Keratinocyte (primary cell): Measurements from ENCODE around the gene GMPR2. TPM values are rescaled to one million over a fixed set of nuclear protein-coding genes. Genes with fewer than 3 reads are reported as not detected.

Experiments used
- DNase-seq: peaks from one replicate; pipeline ENCODE4 v3.0.0-alpha.2; 2011; ENCODE audit warnings: low read depth, missing footprints, low spot score
- FAIRE-seq: peaks from 2 replicates; lab custom pipeline; 2011; peaks lifted over from hg19 to GRCh38; lab: Jason Lieb, UNC
- H2AFZ ChIP-seq: 2 replicates; pipeline ENCODE4 v1.6.0; 2012; ENCODE audit warnings: low read length, control low read depth, inconsistent platforms; ENCODE audit not compliant: control insufficient read depth
- H3K27ac ChIP-seq: 2 replicates; pipeline ENCODE4 v1.5.1; 2011; ENCODE audit warnings: low read length; ENCODE audit not compliant: control insufficient read depth, insufficient read depth
- H3K27me3 ChIP-seq: 3 replicates; pipeline ENCODE4 v1.6.0; 2011; ENCODE audit warnings: low read length; ENCODE audit not compliant: control insufficient read depth, insufficient read depth; ENCODE audit errors: extremely low read depth
- H3K36me3 ChIP-seq, 2 experiments: 2 replicates in 1 of 2; 3 replicates in 1 of 2; pipeline ENCODE4 v1.5.1; 2011; ENCODE audit warnings: low read length in 2 of 2, mild to moderate bottlenecking in 1 of 2; ENCODE audit not compliant: control insufficient read depth in 2 of 2, insufficient read depth in 2 of 2; ENCODE audit errors: extremely low read depth in 1 of 2
- H3K4me1 ChIP-seq: 3 replicates; pipeline ENCODE4 v1.5.1; 2011; ENCODE audit warnings: low read length; ENCODE audit not compliant: control insufficient read depth, insufficient read depth; ENCODE audit errors: extremely low read depth
- H3K4me2 ChIP-seq: 3 replicates; pipeline ENCODE4 v1.6.0; 2011; ENCODE audit warnings: low read depth, low read length; ENCODE audit not compliant: control insufficient read depth, insufficient read depth; ENCODE audit errors: extremely low read depth
- H3K4me3 ChIP-seq, 3 experiments: fragments of 200-600 bp in 1 of 3; sonication (generic) in 1 of 3; 2 replicates in 2 of 3; 3 replicates in 1 of 3; pipeline ENCODE4 v1.5.1; 2011 to 2016; ENCODE audit warnings: low read length in 3 of 3, mild to moderate bottlenecking in 3 of 3, control low read depth in 2 of 3, inconsistent platforms in 1 of 3, low read depth in 1 of 3, mixed read lengths in 1 of 3, mixed run types in 1 of 3, moderate library complexity in 1 of 3; ENCODE audit not compliant: control insufficient read depth in 2 of 3, insufficient read depth in 2 of 3; ENCODE audit errors: extremely low read depth in 1 of 3
- H3K79me2 ChIP-seq: 2 replicates; pipeline ENCODE4 v1.6.0; 2012; ENCODE audit warnings: low read length; ENCODE audit not compliant: control insufficient read depth, insufficient read depth
- H3K9ac ChIP-seq: 3 replicates; pipeline ENCODE4 v1.6.0; 2011; ENCODE audit warnings: low read length; ENCODE audit not compliant: control insufficient read depth, insufficient read depth; ENCODE audit errors: extremely low read depth
- H3K9me1 ChIP-seq: 3 replicates; pipeline ENCODE4 v1.6.0; 2011; ENCODE audit warnings: low read length; ENCODE audit not compliant: control insufficient read depth, insufficient read depth; ENCODE audit errors: extremely low read depth
- H3K9me3 ChIP-seq: 2 replicates; pipeline ENCODE4 v1.5.1; 2012; ENCODE audit warnings: low read depth, low read length; ENCODE audit not compliant: control insufficient read depth
- H4K20me1 ChIP-seq: 3 replicates; pipeline ENCODE4 v1.6.0; 2011; ENCODE audit warnings: low read length; ENCODE audit not compliant: control insufficient read depth, insufficient read depth; ENCODE audit errors: extremely low read depth
- EZH2 ChIP-seq: IDR thresholded peaks from one replicate; pipeline ENCODE4 v1.6.1; 2012; ENCODE audit warnings: inconsistent platforms, mild to moderate bottlenecking, low read length, moderate library complexity
- dilution Hi-C: fragments of 300-500 bp; cut with MboI; formaldehyde crosslinking; loops from one replicate; pipeline ENCODE4 v1.7.0; 2020; ENCODE audit warnings: low sequenced_read_pairs; ENCODE audit not compliant: extremely low pct_ligation_motif_present
- polyA plus RNA-seq, 5 experiments: library from polyadenylated mRNA; depleted of rRNA in 3 of 5; stranded (reverse) in 3 of 5; stranded (forward) in 1 of 5; unstranded in 1 of 5; fragments of >200 nt; gene quantifications; 1 replicate in 1 of 5; 2 replicates in 3 of 5; 3 replicates in 1 of 5; pipeline versions ENCODE4 v1.2.1 to v1.2.3, GENCODE V29; 2011 to 2012; ENCODE audit warnings: missing spikeins in 2 of 5, low read depth in 1 of 5, low replicate concordance in 1 of 5
- TF ChIP-seq, protein P1 (sequence below), 3 experiments: IDR thresholded peaks in 1 of 3; conservative IDR thresholded peaks in 1 of 3; optimal IDR thresholded peaks in 1 of 3; 2 replicates in 2 of 3; 3 replicates in 1 of 3; pipeline versions ENCODE3 to v1.5.1; 2011; ENCODE audit warnings: low read length in 3 of 3, mild to moderate bottlenecking in 3 of 3, moderate library complexity in 2 of 3, control low read depth in 1 of 3, inconsistent platforms in 1 of 3; ENCODE audit not compliant: insufficient read depth in 2 of 3; ENCODE audit errors: extremely low read depth in 1 of 3

GMPR2 gene
- polyA plus RNA-seq, 1 donor (not counting 4 experiments of a cell fraction or from before 2014, with no cell fraction given): 84.6 TPM

DNA sequence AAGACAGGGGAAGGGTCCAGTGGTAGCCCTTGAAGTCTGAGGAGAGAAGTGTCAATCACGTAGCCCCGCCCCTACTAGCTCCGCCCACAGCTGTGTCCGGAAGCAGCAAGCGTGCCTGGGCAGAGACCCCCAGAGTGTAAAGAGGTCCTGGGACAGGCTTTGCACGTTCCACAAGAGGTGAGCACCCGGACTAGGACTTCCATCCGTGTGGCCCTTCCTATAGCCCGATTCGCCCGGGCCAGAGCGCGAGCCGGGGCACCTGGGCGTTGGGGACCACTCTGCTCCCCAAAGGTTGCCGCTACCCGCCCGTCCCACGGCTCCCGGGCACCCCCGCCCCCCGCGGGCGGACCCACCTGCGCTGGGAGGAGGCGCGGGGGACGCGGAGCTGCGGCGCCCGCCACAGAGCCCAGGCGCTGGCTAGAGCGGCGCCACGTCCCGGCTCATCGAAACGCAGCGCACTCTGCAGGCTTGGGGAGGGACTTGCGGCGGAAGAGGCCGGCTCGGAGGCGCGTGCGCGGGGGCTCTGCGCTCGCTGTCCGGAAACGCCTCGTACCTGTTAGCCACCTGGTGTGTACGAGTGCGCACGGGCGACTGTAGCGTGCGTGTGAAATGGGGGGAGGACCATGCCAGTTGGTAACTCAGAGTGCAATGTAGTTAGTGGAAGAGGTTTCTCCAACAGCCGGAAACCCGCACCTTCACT is 38.6 kb downstream of the GMPR2 start, which contains the start of gene RABGGTA:
Gene RABGGTA, minus strand, starts transcription at position 464 of the 700 bp plus-strand sequence. CDS start 482 bp downstream, outside the sequence.
- DNase-seq (peak; percentile 72), FAIRE-seq (no peak)
- H2AFZ ChIP-seq: peak within 1 kb of the TSS; percentile 80
- no peaks in the 10 kb centered on the region for H3K9me1 ChIP-seq
- H3K4me2 ChIP-seq: peak within 1 kb of the TSS; percentile 86
- H3K27me3 ChIP-seq: no peaks in the 10 kb centered on the region
- no peaks in the 10 kb centered on the region for H4K20me1 ChIP-seq
- peaks cover 9 to 24% of the 10 kb centered on the region in 2 experiments for H3K36me3 ChIP-seq
- no peaks in the 10 kb centered on the region for H3K9me3 ChIP-seq
- peaks cover 3% of the 10 kb centered on the region for H3K79me2 ChIP-seq
- peaks cover 41% of the 10 kb centered on the region for H3K4me1 ChIP-seq
- TF ChIP-seq, protein P1, sequence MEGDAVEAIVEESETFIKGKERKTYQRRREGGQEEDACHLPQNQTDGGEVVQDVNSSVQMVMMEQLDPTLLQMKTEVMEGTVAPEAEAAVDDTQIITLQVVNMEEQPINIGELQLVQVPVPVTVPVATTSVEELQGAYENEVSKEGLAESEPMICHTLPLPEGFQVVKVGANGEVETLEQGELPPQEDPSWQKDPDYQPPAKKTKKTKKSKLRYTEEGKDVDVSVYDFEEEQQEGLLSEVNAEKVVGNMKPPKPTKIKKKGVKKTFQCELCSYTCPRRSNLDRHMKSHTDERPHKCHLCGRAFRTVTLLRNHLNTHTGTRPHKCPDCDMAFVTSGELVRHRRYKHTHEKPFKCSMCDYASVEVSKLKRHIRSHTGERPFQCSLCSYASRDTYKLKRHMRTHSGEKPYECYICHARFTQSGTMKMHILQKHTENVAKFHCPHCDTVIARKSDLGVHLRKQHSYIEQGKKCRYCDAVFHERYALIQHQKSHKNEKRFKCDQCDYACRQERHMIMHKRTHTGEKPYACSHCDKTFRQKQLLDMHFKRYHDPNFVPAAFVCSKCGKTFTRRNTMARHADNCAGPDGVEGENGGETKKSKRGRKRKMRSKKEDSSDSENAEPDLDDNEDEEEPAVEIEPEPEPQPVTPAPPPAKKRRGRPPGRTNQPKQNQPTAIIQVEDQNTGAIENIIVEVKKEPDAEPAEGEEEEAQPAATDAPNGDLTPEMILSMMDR (optimal IDR thresholded peaks at IDR 0.05 in 1 of 3, IDR thresholded peaks at IDR 0.05 in 1 of 3, conservative IDR thresholded peaks at IDR 0.05 in 1 of 3; ENCODE audit: extremely low read depth in 1 of 3, insufficient read depth in 2 of 3, low read length in 3 of 3): peak in 2 of 3 experiments; percentile 64 to 84
- no peak for TF ChIP-seq EZH2
- peak within 1 kb of the TSS; percentile 96 for H3K27ac ChIP-seq
- dilution Hi-C loops: no loop called here
- peak within 1 kb of the TSS; percentile 65 to 90 (median 84) for H3K4me3 ChIP-seq
- H3K9ac ChIP-seq: peak within 1 kb of the TSS; percentile 98

DNA sequence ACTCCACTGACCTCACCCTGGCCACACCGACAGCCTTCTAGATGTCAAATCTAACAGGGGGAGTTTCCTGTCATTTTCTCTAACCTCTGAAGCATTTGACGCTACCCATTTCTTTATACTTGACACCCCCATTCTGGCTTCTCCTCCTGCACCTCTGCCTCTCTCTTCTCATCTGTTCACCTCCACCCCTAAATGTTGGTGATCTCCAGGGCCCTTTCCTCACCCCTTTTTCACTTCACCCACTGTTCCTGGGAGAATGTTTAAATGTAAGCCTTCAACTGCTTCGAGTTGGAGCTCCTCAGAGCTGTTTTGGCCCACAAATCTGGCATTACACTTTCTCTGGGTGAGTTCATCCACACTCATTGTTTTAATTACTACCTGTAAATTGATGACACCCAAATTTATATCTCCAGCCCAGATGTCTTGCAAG is 39.1 kb downstream of the GMPR2 start:
- peak overlapping the region; percentile 21 for H2AFZ ChIP-seq
- H3K36me3 ChIP-seq: peaks cover 8 to 19% of the 10 kb centered on the region in 2 experiments
- peak overlapping the region; percentile 98 for H3K9ac ChIP-seq
- H3K27me3 ChIP-seq: no peaks in the 10 kb centered on the region
- DNase-seq (no peak), FAIRE-seq (no peak)
- peaks cover 41% of the 10 kb centered on the region for H3K4me1 ChIP-seq
- peak overlapping the region; percentile 96 for H3K27ac ChIP-seq
- H3K9me3 ChIP-seq: no peaks in the 10 kb centered on the region
- peak overlapping the region; percentile 10 to 65 (median 52) for H3K4me3 ChIP-seq
- H3K9me1 ChIP-seq: no peaks in the 10 kb centered on the region
- TF ChIP-seq EZH2: no peak
- TF ChIP-seq, protein P1 (optimal IDR thresholded peaks at IDR 0.05 in 1 of 3, IDR thresholded peaks at IDR 0.05 in 1 of 3, conservative IDR thresholded peaks at IDR 0.05 in 1 of 3; ENCODE audit: extremely low read depth in 1 of 3, insufficient read depth in 2 of 3, low read length in 3 of 3): no peak
- H3K79me2 ChIP-seq: peaks cover 3% of the 10 kb centered on the region
- dilution Hi-C loops: no loop called here
- peak overlapping the region; percentile 86 for H3K4me2 ChIP-seq
- no peaks in the 10 kb centered on the region for H4K20me1 ChIP-seq
